H1 (cell line): Measurements from ENCODE around the gene MACROD2.

ENCODE experiments used
- BRCA1 ChIP-seq: IDR thresholded peaks from 2 replicates; pipeline ENCODE4 v1.6.1; 2012; ENCODE audit warnings: low read depth, low read length, improper control_type of control experiment
- CHD2 ChIP-seq: IDR thresholded peaks from 2 replicates; pipeline ENCODE4 v1.6.1; 2012; ENCODE audit warnings: low read length, improper control_type of control experiment
- POLR2A ChIP-seq, 2 experiments: IDR thresholded peaks; 1 replicate in 1 of 2; 2 replicates in 1 of 2; pipeline ENCODE4 v1.6.1; 2011; ENCODE audit warnings: low read depth in 2 of 2, low read length in 2 of 2, mild to moderate bottlenecking in 2 of 2; ENCODE audit errors: control extremely low read depth in 1 of 2
- SP2 ChIP-seq: IDR thresholded peaks from 2 replicates; pipeline ENCODE4 v1.6.1; 2012; ENCODE audit warnings: mild to moderate bottlenecking, low read length, inconsistent platforms
- TF ChIP-seq, protein P1 (sequence below), 3 experiments: IDR thresholded peaks; 1 replicate in 2 of 3; 2 replicates in 1 of 3; pipeline versions ENCODE4 v1.5.1 to v1.6.1; 2011; ENCODE audit warnings: low read length in 3 of 3, mild to moderate bottlenecking in 3 of 3, inconsistent platforms in 2 of 3, low read depth in 1 of 3, moderate library complexity in 1 of 3; ENCODE audit not compliant: insufficient read depth in 1 of 3; ENCODE audit errors: control extremely low read depth in 1 of 3
- TF ChIP-seq, protein P2 (sequence below): IDR thresholded peaks from 2 replicates; pipeline ENCODE4 v1.6.1; 2012; ENCODE audit warnings: low read length, inconsistent platforms

DNA sequence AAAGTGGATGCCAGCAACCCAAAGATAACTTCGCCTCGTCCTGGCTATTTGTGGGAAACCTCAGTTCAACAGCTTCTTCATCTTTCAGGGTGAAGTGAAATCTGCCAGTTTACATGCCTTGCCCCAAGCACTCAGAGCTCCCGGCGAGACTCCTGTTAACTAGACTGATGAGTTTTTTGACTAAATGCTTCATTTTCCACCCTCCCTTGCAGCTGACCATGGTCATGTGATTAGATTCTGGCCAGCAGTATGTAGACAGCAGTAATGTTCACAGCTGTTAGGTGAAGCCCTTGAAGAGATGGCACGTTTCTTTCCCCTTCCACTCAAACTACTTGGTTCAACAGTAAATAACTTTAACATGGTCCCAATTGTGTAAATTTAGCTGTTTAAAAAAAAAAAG, 1060.9 kb downstream of the MACROD2 start:
- TF ChIP-seq, protein P1, sequence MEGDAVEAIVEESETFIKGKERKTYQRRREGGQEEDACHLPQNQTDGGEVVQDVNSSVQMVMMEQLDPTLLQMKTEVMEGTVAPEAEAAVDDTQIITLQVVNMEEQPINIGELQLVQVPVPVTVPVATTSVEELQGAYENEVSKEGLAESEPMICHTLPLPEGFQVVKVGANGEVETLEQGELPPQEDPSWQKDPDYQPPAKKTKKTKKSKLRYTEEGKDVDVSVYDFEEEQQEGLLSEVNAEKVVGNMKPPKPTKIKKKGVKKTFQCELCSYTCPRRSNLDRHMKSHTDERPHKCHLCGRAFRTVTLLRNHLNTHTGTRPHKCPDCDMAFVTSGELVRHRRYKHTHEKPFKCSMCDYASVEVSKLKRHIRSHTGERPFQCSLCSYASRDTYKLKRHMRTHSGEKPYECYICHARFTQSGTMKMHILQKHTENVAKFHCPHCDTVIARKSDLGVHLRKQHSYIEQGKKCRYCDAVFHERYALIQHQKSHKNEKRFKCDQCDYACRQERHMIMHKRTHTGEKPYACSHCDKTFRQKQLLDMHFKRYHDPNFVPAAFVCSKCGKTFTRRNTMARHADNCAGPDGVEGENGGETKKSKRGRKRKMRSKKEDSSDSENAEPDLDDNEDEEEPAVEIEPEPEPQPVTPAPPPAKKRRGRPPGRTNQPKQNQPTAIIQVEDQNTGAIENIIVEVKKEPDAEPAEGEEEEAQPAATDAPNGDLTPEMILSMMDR (IDR thresholded peaks at IDR 0.05; ENCODE audit: control extremely low read depth in 1 of 3, insufficient read depth in 1 of 3, low read depth in 1 of 3, low read length in 3 of 3), result no peak
- TF ChIP-seq BRCA1 (no peak), SP2 (no peak), CHD2 (no peak), POLR2A (IDR thresholded peaks at IDR 0.05; ENCODE audit: control extremely low read depth in 1 of 2, low read depth in 2 of 2, low read length in 2 of 2) (no peak)
- TF ChIP-seq, protein P2, sequence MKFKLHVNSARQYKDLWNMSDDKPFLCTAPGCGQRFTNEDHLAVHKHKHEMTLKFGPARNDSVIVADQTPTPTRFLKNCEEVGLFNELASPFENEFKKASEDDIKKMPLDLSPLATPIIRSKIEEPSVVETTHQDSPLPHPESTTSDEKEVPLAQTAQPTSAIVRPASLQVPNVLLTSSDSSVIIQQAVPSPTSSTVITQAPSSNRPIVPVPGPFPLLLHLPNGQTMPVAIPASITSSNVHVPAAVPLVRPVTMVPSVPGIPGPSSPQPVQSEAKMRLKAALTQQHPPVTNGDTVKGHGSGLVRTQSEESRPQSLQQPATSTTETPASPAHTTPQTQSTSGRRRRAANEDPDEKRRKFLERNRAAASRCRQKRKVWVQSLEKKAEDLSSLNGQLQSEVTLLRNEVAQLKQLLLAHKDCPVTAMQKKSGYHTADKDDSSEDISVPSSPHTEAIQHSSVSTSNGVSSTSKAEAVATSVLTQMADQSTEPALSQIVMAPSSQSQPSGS, result no peak
